ENCODE results near the gene HSPA1L.
"Not testable (repeated sequence)": the region's sequence is repeated elsewhere in the genome, so short reads cannot be mapped to it uniquely, and the experiment has no call there.

Gene HSPA1L

DNA sequence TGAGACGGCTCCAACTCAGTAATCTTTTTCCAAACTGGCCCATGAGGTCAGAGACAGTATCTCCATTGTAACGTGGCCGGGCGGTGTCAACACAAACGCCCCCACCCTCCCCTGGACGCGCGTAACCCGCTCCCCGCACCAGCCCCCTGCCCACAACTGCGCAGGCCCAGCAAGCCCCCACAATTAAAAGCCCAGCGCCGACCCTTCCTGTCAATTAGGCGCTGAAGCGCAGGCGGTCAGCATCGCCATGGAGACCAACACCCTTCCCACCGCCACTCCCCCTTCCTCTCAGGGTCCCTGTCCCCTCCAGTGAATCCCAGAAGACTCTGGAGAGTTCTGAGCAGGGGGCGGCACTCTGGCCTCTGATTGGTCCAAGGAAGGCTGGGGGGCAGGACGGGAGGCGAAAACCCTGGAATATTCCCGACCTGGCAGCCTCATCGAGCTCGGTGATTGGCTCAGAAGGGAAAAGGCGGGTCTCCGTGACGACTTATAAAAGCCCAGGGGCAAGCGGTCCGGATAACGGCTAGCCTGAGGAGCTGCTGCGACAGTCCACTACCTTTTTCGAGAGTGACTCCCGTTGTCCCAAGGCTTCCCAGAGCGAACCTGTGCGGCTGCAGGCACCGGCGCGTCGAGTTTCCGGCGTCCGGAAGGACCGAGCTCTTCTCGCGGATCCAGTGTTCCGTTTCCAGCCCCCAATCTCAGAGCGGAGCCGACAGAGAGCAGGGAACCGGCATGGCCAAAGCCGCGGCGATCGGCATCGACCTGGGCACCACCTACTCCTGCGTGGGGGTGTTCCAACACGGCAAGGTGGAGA, at the start of gene HSPA1L, which contains the start of gene HSPA1A:
Gene HSPA1L, minus strand, starts transcription at position 259 of the 814 bp plus-strand sequence. CDS start 3,311 bp downstream, outside the sequence.
Gene HSPA1A, plus strand, starts transcription at position 519 of the 814 bp plus-strand sequence. Its CDS starts 214 bp downstream, at position 733.
- DNase-seq, result peak; percentile 65

DNA sequence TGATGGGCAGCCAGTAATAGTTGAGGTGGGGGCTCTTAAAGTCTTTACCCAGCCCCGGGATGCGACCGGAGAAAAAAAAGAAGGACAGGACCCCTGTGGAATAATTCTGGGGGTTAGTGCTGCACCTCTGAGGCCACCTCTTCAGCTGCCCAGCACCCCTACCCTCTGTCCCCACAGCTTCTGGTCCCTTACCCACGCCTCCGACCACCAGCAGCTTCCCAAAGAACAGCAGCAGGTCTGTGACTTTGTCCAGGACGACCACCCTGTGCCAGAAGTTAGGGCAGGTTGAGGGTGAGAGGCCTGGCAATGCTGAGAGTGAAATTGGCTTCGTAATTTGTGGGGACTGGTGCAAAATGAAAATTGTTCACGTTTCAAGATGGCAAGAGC, 49.7 kb upstream of the HSPA1L start:
- no peak for DNase-seq

DNA sequence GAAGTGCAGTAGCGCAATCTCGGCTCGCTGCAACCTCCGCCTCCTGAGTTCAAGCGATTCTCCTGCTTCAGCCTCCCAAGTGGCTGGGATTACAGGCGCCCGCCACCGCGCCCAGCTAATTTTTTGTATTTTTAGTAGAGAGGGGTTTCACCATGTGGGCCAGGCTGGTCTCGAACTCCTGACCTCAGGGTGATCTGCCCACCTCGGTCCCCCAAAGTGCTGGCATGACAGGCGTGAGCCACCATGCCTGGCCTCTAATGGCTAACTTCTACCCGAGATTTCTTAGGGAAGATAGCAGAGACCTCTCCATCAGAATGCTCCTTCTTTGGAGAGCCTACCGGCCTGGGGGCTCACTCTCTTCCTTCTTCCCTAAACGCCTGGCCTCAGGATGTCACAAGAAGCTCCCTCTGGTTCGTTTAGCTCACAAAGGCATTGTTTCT, 49.1 kb upstream of the HSPA1L start:
- DNase-seq, result not testable (repeated sequence)

DNA sequence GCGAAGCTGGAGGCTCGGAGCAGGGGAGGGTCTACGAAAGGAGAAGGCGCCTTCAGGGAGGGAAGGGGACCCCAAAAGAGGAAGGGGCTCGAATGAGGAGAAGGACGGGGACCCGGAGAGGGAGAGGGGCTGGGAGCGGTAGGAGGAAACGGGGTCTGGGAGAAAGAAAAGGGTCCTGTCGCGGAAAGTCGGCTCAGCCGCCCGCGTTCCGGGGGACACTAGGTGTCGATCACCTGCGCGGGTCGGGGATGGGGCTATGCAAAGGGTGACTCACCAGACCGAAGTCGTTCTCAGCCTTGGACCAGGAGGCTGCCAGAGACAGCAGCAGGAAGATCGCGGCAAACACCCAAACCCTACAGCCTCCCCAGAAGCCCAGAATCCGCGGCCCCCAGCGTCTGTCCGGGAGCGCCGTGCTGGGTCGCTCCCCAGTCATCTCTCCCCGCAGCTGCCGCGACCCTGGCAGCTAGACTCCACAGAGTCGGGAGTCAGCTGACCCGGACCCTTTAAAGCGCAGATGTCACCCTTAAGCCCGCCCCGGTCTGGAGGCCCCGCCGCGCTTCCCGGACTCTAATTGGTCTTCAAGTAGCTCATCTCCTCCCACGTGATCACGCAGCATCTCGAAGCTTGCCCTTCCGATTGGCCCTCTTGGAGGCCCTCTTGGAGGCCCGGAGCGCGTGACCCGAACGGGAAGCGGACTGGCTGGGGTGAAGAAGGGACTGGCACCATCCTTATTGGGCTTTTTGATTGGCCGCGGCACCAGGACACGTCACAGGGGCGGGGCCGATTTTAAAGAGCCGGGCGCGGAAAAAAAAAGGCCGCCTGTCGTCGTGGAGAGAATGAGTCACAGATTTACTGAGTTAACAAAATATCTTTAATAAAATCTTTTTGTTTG, 47.5 kb upstream of the HSPA1L start, which contains the start of gene NEU1:
Gene NEU1, minus strand, starts transcription at position 478 of the 892 bp plus-strand sequence. Its CDS starts 45 bp downstream, at position 433.
- DNase-seq, result peak; percentile 100

DNA sequence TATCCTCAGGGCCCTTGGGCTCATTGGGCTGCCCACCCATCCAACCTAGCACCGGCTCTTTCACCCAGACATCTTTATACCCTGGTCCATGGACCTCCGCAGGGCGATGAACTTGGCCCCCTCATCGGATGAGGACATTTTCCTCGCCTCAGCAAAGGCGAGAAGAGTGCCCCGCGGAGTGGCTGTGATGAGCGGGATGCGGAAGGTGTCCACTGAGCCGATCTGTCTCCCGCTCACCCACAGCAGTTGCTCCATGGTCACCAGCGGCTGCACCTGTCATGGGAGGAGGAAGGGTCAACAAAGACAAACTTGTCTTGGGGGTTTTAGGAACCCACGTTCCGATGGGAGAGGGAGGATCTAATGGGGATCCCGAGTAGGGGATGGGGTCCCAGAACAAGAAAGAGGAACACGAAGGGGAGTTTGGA, 46.8 kb upstream of the HSPA1L start:
- DNase-seq, result no peak

DNA sequence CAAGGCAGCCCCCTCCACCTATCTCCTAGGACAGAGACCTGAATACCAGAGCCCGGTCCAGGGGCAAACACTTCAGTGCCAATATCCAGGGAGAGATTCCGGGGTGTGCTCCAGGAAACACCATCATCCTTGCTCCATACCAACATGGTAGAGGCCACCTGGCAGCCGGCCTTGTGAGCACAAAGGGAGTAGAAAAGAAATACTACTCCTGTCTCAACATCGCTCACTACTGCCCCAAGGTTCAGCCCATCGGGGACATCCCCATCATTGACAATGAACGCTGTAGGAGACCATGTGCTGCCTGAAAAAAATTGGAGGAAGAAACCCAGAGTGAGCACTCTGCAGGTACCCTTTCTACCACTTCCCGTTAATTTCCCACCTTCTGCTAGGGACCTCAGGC, 46.1 kb upstream of the HSPA1L start:
- DNase-seq, result no peak

DNA sequence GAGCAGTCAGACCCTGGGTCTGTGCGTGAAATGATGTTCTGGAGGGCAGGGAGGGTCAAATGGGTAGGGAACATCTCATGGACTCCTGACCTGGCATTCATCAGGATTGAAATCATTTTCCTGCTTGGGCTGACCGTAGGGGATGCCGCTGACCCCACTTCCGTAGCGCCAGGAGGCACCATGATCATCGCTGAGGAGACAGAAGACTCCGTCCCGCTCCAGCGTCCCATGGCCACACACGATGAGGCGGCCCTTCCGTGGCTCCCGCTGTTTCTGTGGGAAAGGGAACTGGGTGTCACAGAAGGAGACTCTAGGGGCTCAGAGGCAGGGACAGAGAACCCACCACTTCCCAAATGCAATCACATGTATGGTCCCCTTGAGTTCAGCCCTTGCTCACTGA, 45.3 kb upstream of the HSPA1L start:
- no peak for DNase-seq

DNA sequence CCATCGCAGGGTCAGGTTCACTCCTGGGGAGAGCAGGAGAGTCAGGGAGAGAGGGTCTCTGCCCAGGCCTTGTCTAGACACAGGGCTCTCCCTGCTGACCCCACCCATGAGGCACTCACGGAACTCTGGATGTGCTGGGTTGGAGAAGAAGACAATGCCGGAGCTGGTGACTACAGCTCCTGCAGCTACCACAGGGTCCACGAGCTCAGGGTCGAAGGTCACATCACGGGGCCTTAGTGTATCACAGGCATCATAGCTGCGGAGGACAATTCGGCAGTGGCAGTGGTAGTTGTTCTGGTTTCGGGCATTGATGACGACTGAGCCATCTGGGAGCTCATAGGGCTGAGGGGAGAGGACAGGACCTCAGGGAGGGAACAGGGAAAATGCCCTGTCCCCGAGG, 44.8 kb upstream of the HSPA1L start:
- DNase-seq, result no peak

DNA sequence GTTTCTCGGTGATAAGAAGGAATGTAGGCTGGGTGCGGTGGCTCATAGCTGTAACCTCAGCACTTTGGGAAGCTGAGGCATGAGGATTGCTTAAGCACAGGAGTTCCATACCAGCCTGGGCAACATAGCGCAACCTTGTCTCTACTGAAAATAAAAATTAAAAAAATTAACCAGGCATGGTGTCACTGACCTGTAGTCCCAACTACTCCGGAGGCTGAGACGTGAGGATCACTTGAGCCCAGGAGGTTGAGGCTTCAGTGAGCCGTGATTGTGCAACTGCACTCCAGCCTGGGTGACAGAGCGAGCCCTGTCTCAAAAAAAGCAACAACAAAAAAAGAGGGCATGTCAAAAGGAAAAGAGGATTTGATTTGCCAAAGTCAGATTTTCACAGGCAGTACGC, 43.6 kb upstream of the HSPA1L start:
- no peak for DNase-seq

DNA sequence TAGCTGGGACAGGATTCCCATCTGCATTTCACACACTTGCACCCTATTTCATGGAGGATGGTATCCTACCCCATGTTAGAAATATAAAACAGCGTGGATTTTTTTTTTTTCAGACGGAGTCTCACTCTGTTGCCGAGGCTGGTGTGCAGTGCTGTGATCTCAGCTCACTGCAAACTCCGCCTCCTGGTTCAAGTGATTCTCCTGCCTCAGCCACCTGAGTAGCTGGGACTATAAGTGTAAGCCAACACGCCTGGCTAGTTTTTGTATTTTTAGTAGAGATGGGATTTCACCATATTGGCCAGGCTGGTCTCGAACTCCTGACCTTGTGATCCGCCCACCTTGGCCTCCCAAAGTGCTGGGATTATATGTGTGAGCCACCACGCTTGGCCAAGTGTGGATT, 42.7 kb upstream of the HSPA1L start:
- DNase-seq, result not testable (repeated sequence)

DNA sequence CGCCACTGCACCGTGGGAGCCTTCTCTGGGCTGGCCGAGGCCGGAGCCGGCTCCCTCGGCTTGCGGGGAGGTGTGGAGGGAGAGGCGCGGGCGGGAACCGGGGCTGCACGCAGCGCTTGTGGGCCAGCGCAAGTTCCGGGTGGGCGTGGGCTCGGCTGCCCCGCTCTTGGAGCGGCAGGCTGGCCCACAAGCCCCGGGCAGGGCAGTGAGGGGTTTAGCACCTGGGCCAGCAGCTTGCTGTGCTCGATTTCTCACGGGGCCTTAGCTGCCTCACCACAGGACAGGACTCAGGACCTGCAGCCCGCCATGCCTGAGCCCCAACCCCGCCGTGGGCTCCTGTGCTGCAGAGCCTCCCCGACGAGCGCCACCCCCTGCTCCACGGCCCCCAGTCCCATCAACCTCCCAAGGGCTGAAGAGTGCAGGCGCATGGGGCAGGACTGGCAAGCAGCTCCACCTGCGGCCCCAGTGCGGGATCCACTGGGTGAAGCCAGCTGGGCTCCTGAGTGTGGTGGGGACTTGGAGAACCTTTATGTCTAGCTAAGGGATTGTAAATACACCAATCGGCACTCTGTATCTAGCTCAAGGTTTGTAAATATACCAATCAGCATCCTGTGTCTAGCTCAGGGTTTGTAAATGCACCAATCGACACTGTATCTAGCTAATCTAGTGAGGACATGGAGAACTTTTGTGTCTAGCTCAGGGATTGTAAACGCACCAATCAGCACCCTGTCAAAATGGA, 37.1 kb upstream of the HSPA1L start:
- not testable (repeated sequence) for DNase-seq

DNA sequence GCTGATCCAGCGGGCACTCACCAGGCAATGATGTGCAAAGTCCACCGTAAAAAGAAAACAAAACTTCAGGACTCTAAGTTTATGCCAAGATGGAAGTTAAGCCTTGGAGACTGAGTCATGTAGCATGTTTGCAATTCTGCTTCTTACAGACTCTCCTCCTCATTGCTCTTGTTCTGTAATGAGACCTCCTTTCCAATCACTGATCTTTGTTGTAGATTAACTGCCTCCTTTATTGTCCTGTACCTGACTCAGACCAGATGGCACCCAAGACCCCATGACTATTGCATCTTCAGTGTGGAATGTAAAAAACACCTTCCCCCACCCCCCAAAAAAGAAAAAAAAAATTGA, 36.4 kb upstream of the HSPA1L start:
- no peak for DNase-seq

DNA sequence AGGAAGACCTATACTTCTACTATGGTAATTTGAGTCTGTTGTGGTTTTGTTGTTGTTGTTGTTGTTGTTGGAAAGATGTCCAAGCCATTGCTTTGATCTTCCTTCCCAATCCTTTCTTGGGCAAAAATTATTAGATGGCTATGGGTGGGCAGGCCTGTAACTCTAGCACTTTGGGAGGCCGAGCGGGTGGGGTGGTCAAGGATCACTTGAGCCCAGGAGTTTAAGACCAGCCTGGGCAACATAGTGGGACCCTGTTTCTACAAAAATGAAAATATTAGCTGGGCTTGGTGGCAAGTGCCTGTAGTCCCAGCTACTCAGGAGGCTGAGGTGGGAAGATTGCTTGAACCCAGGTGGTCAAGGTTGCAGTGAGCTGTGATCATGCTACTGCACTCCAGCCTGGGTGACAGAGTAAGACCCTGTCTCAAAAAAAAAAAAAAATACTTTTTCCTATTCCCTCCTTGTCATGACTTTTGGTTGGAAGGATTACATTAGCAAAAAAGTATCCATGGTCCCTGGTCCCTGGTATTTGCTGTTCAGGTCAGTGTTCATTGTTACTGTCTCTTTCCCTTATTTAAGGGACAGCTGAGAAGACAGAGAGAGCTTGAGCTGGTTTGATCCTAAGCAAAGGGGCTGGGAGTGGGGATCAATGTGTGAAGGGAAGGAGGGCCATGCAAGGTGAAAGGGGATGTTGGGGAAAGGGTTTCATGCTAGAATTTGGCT, 35.8 kb upstream of the HSPA1L start:
- DNase-seq, result no peak

DNA sequence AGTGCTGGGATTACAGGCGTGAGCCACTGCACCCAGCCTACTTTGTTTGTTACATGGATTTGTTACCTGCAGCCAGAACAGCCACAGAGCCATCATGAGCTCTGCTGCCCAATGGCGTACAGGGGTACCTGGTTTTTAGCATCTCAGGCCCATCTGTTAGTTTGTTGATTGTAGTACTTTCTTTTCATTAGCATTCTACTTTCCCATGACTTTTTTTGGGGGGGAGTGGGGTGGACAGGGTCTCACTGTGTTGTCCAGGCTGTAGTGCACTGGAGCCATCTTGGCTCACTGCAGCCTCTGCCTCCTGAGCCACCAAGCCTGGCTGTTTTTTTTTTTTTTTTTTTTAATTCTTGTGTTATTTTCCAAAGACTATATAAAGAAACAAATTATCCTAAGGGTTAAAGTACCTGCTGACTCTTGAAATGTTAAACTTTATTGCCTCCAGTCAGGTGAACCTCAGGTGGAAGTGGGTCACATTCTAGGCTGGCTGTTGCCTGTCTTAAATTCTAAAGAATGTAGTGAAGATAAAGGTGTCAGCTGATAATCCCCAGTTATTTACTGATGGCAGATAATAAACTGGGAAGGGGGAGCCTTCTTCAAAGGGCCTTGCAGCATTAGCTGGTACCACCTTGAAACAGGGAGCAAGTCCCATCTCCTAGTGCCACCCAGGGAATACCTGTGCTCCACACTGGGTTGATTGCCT, 32.3 kb upstream of the HSPA1L start:
- no peak for DNase-seq

DNA sequence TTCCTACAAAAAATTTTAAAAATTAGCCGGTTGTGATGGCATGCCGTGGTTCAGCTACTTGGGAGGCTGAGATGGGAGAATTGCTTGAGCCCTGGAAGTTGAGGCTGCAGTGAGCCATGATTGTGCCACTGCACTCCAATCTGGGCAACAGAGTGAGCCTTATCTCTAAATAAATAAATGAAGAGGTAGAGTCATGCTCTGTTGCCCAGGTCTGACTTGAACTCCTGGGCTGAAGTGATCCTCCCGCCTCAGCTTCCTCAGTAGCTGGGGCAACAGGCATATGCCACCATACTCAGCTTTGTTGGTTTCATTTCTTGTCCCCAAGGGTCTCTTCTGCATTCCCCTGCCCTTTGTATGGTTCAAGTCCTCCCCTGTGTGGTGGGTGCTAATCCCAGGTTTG, 29.4 kb upstream of the HSPA1L start:
- DNase-seq, result no peak

DNA sequence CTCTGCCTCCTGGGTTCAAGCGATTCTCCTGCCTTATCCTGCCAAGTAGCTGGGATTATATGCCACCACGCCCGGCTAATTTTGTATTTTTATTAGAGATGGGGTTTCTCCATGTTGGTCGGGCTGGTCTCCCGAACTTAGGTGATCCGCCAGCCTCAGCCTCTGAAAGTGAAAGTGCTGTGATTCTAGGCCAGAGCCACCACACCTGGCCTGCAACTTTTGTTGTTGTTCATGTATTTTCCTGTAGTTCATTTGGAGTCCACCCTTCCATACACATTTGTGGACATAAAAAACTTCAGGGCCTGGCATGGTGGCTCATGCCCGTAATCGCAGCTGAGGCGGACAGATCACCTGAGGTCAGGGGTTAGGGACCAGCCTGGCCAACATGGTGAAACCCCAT, 27.0 kb upstream of the HSPA1L start:
- DNase-seq, result no peak

DNA sequence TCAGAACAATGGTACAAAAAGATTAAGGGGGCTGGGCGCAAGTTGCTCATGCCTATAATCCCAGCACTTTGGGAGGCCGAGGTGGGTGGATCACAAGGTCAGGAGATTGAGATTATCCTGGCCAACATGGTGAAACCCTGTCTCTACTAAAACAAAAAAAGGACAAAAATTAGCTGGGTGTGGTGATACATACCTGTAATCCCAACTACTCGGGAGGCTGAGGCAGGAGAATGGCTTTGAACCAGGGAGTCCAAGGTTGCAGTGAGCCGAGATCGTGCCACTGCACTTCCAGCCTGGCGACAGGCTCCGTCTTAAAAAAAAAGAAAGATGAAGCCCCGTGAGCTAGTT, 24.7 kb upstream of the HSPA1L start:
- DNase-seq, result not testable (repeated sequence)

DNA sequence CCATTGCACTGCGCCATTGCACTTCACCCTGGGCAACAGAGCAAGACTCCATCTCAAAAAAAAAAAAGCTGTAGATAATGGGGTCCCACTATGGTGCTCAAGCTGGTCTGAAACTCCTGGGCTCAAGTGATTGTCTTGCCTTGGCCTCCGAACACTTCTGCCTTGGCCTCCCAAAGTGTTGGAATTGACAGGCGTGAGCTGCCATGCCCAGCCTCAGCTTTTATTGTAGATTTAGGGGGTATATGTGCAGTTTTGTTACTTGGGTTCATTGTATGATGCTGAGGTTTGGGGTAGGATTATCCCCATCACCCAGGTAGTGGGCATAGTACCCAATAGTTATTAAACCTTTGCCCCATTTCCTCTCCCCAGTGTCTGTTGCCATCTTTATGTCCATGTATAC, 23.9 kb upstream of the HSPA1L start:
- no peak for DNase-seq

DNA sequence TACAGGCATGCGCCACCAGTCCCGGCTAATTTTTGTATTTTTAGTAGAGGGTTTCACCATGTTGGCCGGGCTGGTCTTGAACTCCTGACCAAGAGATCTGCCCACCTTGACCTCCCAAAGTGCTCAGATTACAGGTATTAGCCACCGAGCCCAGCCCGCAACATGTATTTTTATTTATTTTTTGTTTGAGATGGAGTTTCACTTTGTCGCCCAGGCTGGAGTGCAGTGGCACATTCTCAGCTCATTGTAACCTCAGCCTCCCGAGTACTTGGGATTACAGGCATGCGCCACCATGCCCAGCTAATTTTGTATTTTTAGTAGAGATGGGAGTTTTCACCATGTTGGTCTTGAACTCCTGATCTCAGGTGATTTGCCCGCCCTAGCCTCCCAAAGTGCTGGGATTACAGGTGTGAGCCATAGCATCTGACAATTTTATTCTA, 23.1 kb upstream of the HSPA1L start:
- not testable (repeated sequence) for DNase-seq

DNA sequence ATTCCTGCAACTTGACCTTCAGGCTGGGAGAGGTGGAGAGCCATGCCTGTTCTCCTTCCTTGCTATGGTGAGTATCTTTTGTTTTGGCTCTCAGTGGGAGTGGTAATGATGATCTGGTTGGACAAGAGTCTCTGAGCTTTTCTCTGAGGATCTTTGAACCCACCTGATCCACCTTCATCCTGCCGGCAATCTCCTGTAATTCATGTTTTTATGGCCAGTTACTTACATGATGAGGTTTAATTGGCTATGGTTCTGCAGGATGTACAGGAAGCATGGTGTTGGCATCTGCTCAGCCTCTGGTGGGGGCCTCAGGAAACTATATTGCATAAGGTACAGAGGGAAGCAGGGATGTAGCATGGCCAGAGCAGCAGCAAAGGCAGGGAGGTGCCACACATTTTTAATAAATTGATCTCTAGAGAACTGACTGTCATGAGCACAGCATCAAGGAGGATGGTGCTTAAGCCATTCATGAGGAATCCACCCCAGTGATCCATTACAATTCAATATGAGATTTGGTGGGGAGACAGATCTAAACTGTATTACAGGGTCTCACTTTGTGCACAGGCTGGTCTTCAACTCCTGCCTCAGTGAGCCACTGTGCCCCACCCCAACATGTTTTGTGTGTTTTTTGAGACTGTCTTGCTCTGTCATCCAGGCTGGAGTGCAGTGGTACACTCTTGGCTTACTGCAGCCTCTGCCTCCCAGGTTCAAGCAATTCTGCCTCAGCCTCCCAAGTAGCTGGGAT, 22.5 kb upstream of the HSPA1L start:
- no peak for DNase-seq
